H1 (cell line): ENCODE results near the gene SEMA6D. TPM values are rescaled to one million over a fixed set of nuclear protein-coding genes. Genes with fewer than 3 reads are reported as not detected.

Experiments used
- CBX8 ChIP-seq: fragments of 300-800, 300-1000 bp; sonication (generic); IDR thresholded peaks from 2 replicates; pipeline ENCODE4 v1.7.1; 2016; ENCODE audit warnings: low read depth, low read length, borderline replicate concordance
- CHD1 ChIP-seq: IDR thresholded peaks from 2 replicates; pipeline ENCODE4 v1.6.1; 2012; ENCODE audit warnings: low read depth, low read length, improper control_type of control experiment
- JUND ChIP-seq: IDR thresholded peaks from 2 replicates; pipeline ENCODE4 v1.6.1; 2011; ENCODE audit warnings: mild to moderate bottlenecking, improper control_type of control experiment, low read length
- KDM4A ChIP-seq: IDR thresholded peaks from one replicate; pipeline ENCODE4 v1.7.1; 2012; ENCODE audit warnings: low read depth, mild to moderate bottlenecking, moderate library complexity, low read length, inconsistent platforms; ENCODE audit not compliant: severe bottlenecking
- polyA plus RNA-seq, 7 experiments: library from polyadenylated mRNA; depleted of rRNA in 3 of 7; stranded (reverse) in 5 of 7; unstranded in 2 of 7; fragments of >200 nt in 5 of 7; fragments of 200-250 nt in 2 of 7; gene quantifications; 1 replicate in 5 of 7; 2 replicates in 1 of 7; 4 replicates in 1 of 7; pipeline versions ENCODE4 v1.2.1 to v1.2.3, GENCODE V29; 2011 to 2013; ENCODE audit warnings: missing spikeins in 2 of 7, mixed read lengths in 2 of 7
- total RNA-seq: library from RNA; stranded (reverse); fragmentation: NEBNext Ultra II Directional; extraction: Animal tissue kit (Norgen Biotek cat#: 25700); gene quantifications from 2 replicates; pipeline ENCODE4 v1.2.1, GENCODE V29; 2021

The SEMA6D gene
- total and polyA plus RNA-seq, 2 of the 8 experiments (the other 6 are each of a cell fraction or from before 2014, with no cell fraction given), result 2.2 to 3.8 TPM

- no peak for TF ChIP-seq JUND
- no peak for TF ChIP-seq CHD1
- TF ChIP-seq KDM4A, result no peak
- no peak for TF ChIP-seq CBX8
- TF ChIP-seq, all 59 proteins: peak for 0
These were observed 2.4 kb downstream of the SEMA6D start (continued) for GRCh38 chr15:47719730-47720129.
